DND-41 (cell line): ENCODE measurements around the gene NOP10.

ENCODE experiments used
- CTCF ChIP-seq: IDR thresholded peaks from 2 replicates; pipeline ENCODE4 v1.5.1; 2012; ENCODE audit warnings: borderline replicate concordance, low read length, moderate library complexity, mild to moderate bottlenecking; ENCODE audit not compliant: poor library complexity, severe bottlenecking; ENCODE audit errors: extremely low read depth
- EZH2 ChIP-seq: IDR thresholded peaks from 3 replicates; pipeline ENCODE4 v1.6.1; 2012; ENCODE audit warnings: borderline replicate concordance, low read depth, mild to moderate bottlenecking, moderate library complexity, low read length, inconsistent platforms; ENCODE audit not compliant: severe bottlenecking

DNA sequence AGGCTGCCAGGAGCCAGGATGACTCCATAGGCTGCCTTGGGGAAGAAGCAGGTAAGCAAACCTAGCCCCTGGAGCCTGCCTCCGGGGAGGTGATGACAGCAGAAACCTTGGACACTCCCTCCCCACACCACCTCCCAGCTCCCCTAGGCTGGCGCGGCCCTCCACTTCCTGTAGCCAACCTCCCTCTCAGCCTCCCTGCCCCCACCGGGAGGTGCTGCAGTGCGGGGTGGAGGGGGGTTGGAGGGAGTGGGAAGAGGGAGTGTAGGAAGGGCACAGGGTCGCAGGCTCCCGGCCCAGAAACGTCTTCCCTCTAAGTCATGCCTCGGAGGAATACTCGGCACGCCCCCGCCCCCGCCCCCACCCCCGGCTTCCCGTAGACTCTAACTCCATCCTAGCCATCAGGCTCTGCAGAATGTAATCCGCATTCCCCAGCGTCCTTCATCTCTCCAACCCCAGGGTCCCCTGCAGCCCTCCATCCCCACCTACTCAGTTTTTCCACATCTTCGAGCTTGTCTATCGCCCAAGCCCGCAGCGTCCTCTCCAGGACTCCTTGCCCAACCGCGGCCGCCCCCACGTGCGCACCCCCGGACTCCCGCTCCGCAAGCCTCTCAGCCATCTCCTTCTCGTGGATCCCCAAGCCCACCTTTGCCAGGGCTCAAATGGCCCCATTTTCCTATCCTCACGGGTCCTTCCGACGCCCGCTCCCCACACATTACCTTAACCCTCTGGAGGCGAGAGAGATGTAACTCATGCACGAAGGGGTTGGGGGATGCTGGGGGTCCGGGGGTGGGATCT is 23.5 kb upstream of the NOP10 start:
- TF ChIP-seq CTCF (no peak), EZH2 (no peak)
